ENCODE results near the gene ARMC8. TPM values are rescaled to one million over a fixed set of nuclear protein-coding genes. Genes with fewer than 3 reads are reported as not detected.

Gene ARMC8
- total and polyA plus RNA-seq, 3 donors from 2014 or later, result 39.5 to 57.2 (median 53.4) TPM

- Histone ChIP-seq H3K27me3 (no peaks in the 10 kb centered on the region), H3K27ac (no peak overlapping the region), H3K36me3 (ENCODE audit: low read depth, missing control alignments) (no peaks in the 10 kb centered on the region), H3K4me1 (no peaks in the 10 kb centered on the region), H3K9me3 (no peaks in the 10 kb centered on the region), H3K4me3 (no peak overlapping the region)
- DNase-seq, result no peak
- 96 to 100% methylated on average over 1 of the region's 1 CpG for WGBS, 2 donors
- intact Hi-C loops (cut with DNase I; ENCODE audit: low total_unique reads), result no loop called here
- no peak for TF ChIP-seq CTCF (IDR thresholded peaks at IDR 0.05)
- TF ChIP-seq POLR2A (IDR thresholded peaks at IDR 0.05), result no peak
Measured at GRCh38 chr3:138227650-138228049, 40.5 kb downstream of the ARMC8 start.

DNA sequence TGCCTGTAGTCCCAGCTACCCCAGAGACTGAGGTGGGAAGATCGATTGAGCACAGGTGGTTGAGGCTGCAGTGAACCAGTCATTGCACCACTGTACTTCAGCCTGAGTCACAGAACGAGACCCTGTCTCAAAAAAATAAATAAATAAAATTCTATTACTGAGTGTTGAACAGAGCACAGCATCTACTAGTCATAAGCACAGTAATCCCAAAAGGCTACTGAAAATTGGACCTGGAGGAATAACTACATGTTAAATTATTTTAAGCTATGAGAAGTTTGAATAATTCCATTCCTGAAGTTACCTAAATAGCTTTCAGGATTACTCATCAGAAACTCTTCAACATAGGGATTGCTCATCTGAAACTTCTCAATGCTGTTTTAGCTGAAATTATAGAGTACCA lies 43.4 kb downstream of the ARMC8 start:
- H3K27me3 ChIP-seq, result no peaks in the 10 kb centered on the region
- no peak overlapping the region for H3K27ac ChIP-seq
- H3K4me3 ChIP-seq, result no peak overlapping the region
- TF ChIP-seq POLR2A (IDR thresholded peaks at IDR 0.05) (no peak), CTCF (IDR thresholded peaks at IDR 0.05) (no peak)
- no peaks in the 10 kb centered on the region for H3K4me1 ChIP-seq
- intact Hi-C loops (cut with DNase I; ENCODE audit: low total_unique reads), result no loop called here
- no peaks in the 10 kb centered on the region for H3K36me3 ChIP-seq (ENCODE audit: low read depth, missing control alignments)
- WGBS, 2 donors, result 93 to 95% methylated on average over 2 of the region's 2 CpGs
- H3K9me3 ChIP-seq, result no peaks in the 10 kb centered on the region
- DNase-seq, result no peak

GRCh38 chr3:138232705-138233364 lies 45.7 kb downstream of the ARMC8 start:
- Histone ChIP-seq H3K27me3 (no peaks in the 10 kb centered on the region), H3K36me3 (ENCODE audit: low read depth, missing control alignments) (no peaks in the 10 kb centered on the region), H3K4me1 (no peaks in the 10 kb centered on the region), H3K4me3 (no peak overlapping the region), H3K9me3 (no peaks in the 10 kb centered on the region), H3K27ac (no peak overlapping the region)
- no peak for DNase-seq
- 90 to 95% methylated on average over 4 of the region's 4 CpGs for WGBS, 2 donors
- intact Hi-C loops (cut with DNase I; ENCODE audit: low total_unique reads), result no loop called here
- TF ChIP-seq POLR2A (IDR thresholded peaks at IDR 0.05) (no peak), CTCF (IDR thresholded peaks at IDR 0.05) (no peak)

DNA sequence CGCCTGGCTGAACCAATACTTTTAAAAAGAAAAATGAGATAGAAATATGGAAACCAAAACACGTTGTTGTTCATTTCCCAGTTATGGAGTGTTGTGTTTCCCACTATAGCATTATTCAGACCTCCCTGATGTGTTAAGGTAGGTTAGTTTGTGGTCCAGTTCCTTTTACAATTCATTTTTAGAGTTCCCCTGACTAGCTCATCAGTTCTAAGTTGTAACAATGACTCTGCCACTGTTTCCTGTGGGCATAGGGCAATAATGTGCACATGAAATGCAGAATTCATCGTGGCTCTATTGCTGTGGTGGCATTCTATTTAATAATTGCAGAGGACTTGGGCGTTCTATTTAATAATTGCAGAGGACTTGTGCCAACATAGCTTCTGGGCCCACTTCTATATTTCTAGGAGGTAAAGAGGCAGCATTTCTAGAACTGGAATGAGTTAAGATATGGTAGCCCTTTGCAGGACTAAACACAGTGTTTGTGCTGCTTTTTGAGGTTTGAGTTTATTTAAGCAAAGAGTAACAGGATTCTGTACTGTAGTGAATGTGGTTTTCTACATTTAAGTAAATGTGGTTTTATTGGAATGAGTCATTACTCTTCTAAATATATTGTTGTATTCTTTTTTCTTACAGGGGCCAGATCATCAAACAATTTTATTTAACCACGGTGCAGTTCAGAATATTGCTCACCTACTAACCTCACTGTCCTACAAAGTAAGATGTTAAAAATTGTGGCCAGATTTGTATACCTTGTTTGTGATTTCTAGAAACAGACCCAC lies 47.5 kb downstream of the ARMC8 start:
- DNase-seq, result no peak
- no peak overlapping the region for H3K4me3 ChIP-seq
- TF ChIP-seq CTCF (IDR thresholded peaks at IDR 0.05) (no peak), POLR2A (IDR thresholded peaks at IDR 0.05) (no peak)
- H3K27me3 ChIP-seq, result no peaks in the 10 kb centered on the region
- intact Hi-C loops (cut with DNase I; ENCODE audit: low total_unique reads), result no loop called here
- no peaks in the 10 kb centered on the region for H3K4me1 ChIP-seq
- H3K9me3 ChIP-seq, result no peaks in the 10 kb centered on the region
- 91 to 96% methylated on average over 5 of the region's 5 CpGs for WGBS, 2 donors
- no peak overlapping the region for H3K27ac ChIP-seq
- no peaks in the 10 kb centered on the region for H3K36me3 ChIP-seq (ENCODE audit: low read depth, missing control alignments)
